SK-N-MC (cell line): ENCODE results near the gene ZNF507.

Source experiments
- EZH2 ChIP-seq: fragments of 200-600 bp; sonication (generic); IDR thresholded peaks from one replicate; pipeline ENCODE4 v1.6.1; 2017; ENCODE audit warnings: antibody characterized with exemption
- POLR2AphosphoS5 ChIP-seq: IDR thresholded peaks from 2 replicates; pipeline ENCODE4 v1.6.1; 2012; ENCODE audit warnings: mild to moderate bottlenecking, low read depth, low read length, borderline replicate concordance

GRCh38 chr19:32437096-32437495, 91.7 kb downstream of the ZNF507 start:
- TF ChIP-seq POLR2AphosphoS5 (no peak), EZH2 (no peak)
